ENCODE data around the gene UBE3D. TPM values are rescaled to one million over a fixed set of nuclear protein-coding genes. Genes with fewer than 3 reads are reported as not detected.

Gene UBE3D
- total and polyA plus RNA-seq, 4 donors: 2.8 to 21.2 (median 6.5) TPM

DNA sequence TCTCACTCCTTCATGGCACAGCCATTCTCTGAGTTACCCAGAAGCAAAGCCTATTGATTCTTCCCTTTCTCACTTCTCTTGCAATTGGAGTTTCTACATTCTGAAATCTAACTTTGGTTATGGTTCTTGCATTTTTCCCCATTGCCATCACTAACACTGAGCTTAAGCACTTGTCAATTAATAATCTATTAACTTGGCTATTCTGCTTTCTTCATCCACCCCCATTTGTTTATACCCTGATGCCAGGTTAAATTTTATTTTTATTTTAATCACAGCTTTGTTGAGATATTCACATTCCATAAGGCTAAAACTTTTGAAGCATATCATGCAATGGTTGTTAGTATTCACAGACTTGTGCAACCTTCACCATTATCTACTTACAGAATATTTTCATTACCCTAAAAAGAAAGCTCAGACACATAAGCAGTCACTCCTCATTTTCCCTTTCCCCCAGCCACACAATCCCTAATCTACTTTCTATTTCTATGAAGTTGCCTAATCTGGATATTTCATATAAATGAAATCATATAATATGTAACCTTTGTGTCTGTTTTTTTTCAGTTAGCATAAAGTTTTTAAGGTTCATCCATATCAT lies 222.3 kb downstream of the UBE3D start:
- no peak for ATAC-seq (ENCODE audit: insufficient read depth, low FRiP score)

DNA sequence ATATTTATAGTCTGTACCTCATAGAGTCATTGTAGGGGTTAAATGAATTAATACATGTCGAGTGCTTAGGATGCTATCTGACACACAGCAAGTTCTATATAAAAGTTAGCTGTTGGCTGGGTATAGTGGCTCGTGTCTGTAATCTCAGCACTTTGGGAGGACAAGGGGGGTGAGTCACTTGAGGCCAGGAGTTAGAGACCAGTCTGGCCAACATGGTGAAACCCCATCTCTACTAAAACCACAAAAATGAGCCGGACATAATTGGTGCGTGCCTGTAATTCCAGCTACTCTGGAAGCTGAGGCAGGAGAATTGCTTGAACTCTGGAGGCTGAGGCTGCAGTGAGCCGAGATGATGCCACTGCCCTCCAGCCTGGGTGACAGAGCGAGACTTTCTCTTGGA lies 222.9 kb downstream of the UBE3D start:
- 82 to 85% methylated on average over 6 of the region's 6 CpGs for WGBS, 2 donors
- no peak for ATAC-seq (ENCODE audit: insufficient read depth, low FRiP score)
- TF ChIP-seq, protein P1, sequence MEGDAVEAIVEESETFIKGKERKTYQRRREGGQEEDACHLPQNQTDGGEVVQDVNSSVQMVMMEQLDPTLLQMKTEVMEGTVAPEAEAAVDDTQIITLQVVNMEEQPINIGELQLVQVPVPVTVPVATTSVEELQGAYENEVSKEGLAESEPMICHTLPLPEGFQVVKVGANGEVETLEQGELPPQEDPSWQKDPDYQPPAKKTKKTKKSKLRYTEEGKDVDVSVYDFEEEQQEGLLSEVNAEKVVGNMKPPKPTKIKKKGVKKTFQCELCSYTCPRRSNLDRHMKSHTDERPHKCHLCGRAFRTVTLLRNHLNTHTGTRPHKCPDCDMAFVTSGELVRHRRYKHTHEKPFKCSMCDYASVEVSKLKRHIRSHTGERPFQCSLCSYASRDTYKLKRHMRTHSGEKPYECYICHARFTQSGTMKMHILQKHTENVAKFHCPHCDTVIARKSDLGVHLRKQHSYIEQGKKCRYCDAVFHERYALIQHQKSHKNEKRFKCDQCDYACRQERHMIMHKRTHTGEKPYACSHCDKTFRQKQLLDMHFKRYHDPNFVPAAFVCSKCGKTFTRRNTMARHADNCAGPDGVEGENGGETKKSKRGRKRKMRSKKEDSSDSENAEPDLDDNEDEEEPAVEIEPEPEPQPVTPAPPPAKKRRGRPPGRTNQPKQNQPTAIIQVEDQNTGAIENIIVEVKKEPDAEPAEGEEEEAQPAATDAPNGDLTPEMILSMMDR (IDR thresholded peaks at IDR 0.05; ENCODE audit: control extremely low read depth, extremely low read depth): no peak

More for the DNA sequence above, 222.3 kb downstream of the UBE3D start:
- H3K27ac ChIP-seq (ENCODE audit: low read depth in 1 of 2, low read length in 1 of 2): no peak overlapping the region
- DNase-seq: no peak
- no peak overlapping the region for H3K4me3 ChIP-seq
- H3K36me3 ChIP-seq (ENCODE audit: control insufficient read depth in 4 of 4, insufficient read depth in 4 of 4, low read length in 4 of 4): no peaks in the 10 kb centered on the region
- TF ChIP-seq, protein P1 (IDR thresholded peaks at IDR 0.05; ENCODE audit: control extremely low read depth, extremely low read depth): no peak
- no peak overlapping the region for H3K9ac ChIP-seq (ENCODE audit: insufficient read depth in 1 of 2, low read length in 2 of 2)
- H3K9me3 ChIP-seq (ENCODE audit: control insufficient read depth in 4 of 4, insufficient read depth in 3 of 4, low read length in 3 of 4): peaks cover 0 to 5% (median 1%) of the 10 kb centered on the region in 4 donors
- H3K27me3 ChIP-seq (ENCODE audit: control insufficient read depth in 3 of 3, insufficient read depth in 3 of 3, low read length in 2 of 3): no peaks in the 10 kb centered on the region
- no peaks in the 10 kb centered on the region for H3K4me1 ChIP-seq (ENCODE audit: control insufficient read depth in 5 of 5, insufficient read depth in 5 of 5, low read length in 5 of 5)

More for the DNA sequence above, 222.9 kb downstream of the UBE3D start:
- no peak for DNase-seq
- no peak overlapping the region for H3K27ac ChIP-seq (ENCODE audit: low read depth in 1 of 2, low read length in 1 of 2)
- H3K36me3 ChIP-seq (ENCODE audit: control insufficient read depth in 4 of 4, insufficient read depth in 4 of 4, low read length in 4 of 4): no peaks in the 10 kb centered on the region
- no peaks in the 10 kb centered on the region for H3K27me3 ChIP-seq (ENCODE audit: control insufficient read depth in 3 of 3, insufficient read depth in 3 of 3, low read length in 2 of 3)
- H3K9me3 ChIP-seq (ENCODE audit: control insufficient read depth in 4 of 4, insufficient read depth in 3 of 4, low read length in 3 of 4): peaks cover 0 to 5% (median 1%) of the 10 kb centered on the region in 4 donors
- no peak overlapping the region for H3K4me3 ChIP-seq
- no peak overlapping the region for H3K9ac ChIP-seq (ENCODE audit: insufficient read depth in 1 of 2, low read length in 2 of 2)
- H3K4me1 ChIP-seq (ENCODE audit: control insufficient read depth in 5 of 5, insufficient read depth in 5 of 5, low read length in 5 of 5): no peaks in the 10 kb centered on the region

Small RNA genes lying within 50 kb of the gene (small RNA-seq; reads per million reads assigned to genes)
- not detected for gene LAP3P1 (ENCODE audit: low replicate concordance)

Other genes starting within 250 kb of the UBE3D start
- gene DOP1A, start 1.8 kb upstream of the UBE3D start, total RNA-seq: 10 to 100 TPM; 20.4 to 64.7 TPM
- gene DOP1A, start 1.8 kb upstream of the UBE3D start, polyA plus RNA-seq: 1 to 10 TPM; 5.0 to 5.8 TPM
- 10 to 100 TPM; 42.6 to 57.9 TPM for gene PGM3, start 127.4 kb upstream of the UBE3D start, total RNA-seq
- gene PGM3, start 127.4 kb upstream of the UBE3D start, polyA plus RNA-seq: 10 to 100 TPM; 10.0 to 18.0 TPM
- 1 to 10 TPM; 2.8 to 3.6 TPM for gene RWDD2A, start 127.5 kb upstream of the UBE3D start, total RNA-seq
- 1 to 10 TPM; 1.8 to 2.5 TPM for gene RWDD2A, start 127.5 kb upstream of the UBE3D start, polyA plus RNA-seq

Data from lung (tissue), 13 donors.